Ectodermal cell (in vitro differentiated cells): Measurements from ENCODE around the gene PGBD2. TPM values are rescaled to one million over a fixed set of nuclear protein-coding genes. Genes with fewer than 3 reads are reported as not detected.

Experiments
- H3K27ac ChIP-seq: 2 replicates; pipeline ENCODE4 v1.7.0; 2013; ENCODE audit warnings: mild to moderate bottlenecking, low read depth, low read length; ENCODE audit not compliant: insufficient read depth, poor library complexity, severe bottlenecking
- H3K27me3 ChIP-seq: 2 replicates; pipeline ENCODE4 v1.7.0; 2013; ENCODE audit warnings: mild to moderate bottlenecking, low read length; ENCODE audit not compliant: insufficient read depth, control insufficient read depth, poor library complexity, severe bottlenecking
- H3K36me3 ChIP-seq: one replicate; pipeline ENCODE4 v1.7.0; 2013; ENCODE audit warnings: low read length; ENCODE audit not compliant: control insufficient read depth, insufficient read depth
- H3K4me1 ChIP-seq: one replicate; pipeline ENCODE4 v1.7.0; 2013; ENCODE audit warnings: low read length; ENCODE audit not compliant: control insufficient read depth, insufficient read depth
- H3K4me3 ChIP-seq: 2 replicates; pipeline ENCODE4 v1.7.0; 2013; ENCODE audit warnings: low read depth, low read length, control low read depth; ENCODE audit not compliant: insufficient read depth
- H3K9me3 ChIP-seq: 2 replicates; pipeline ENCODE4 v1.7.0; 2013; ENCODE audit warnings: mild to moderate bottlenecking, low read length, moderate library complexity; ENCODE audit not compliant: control insufficient read depth
- WGBS, 2 experiments: methylation state at CpG; one replicate each; pipeline ENCODE4 v1.1.7; 2013; ENCODE audit warnings: missing lambda C conversion rate in 2 of 2; 5-methylcytosine and 5-hydroxymethylcytosine counted together
- polyA plus RNA-seq, 4 experiments: library from polyadenylated mRNA; stranded (reverse); fragments of 50-300 nt; gene quantifications; one replicate each; pipeline ENCODE4 v1.2.3, GENCODE V29; 2013

PGBD2 gene
- 9.7 TPM for polyA plus RNA-seq (2013, experiment 1 of 4)
- 14.1 TPM for polyA plus RNA-seq (2013, experiment 2 of 4)
- polyA plus RNA-seq (2013, experiment 3 of 4): 8.5 TPM
- polyA plus RNA-seq (2013, experiment 4 of 4): 8.6 TPM

DNA sequence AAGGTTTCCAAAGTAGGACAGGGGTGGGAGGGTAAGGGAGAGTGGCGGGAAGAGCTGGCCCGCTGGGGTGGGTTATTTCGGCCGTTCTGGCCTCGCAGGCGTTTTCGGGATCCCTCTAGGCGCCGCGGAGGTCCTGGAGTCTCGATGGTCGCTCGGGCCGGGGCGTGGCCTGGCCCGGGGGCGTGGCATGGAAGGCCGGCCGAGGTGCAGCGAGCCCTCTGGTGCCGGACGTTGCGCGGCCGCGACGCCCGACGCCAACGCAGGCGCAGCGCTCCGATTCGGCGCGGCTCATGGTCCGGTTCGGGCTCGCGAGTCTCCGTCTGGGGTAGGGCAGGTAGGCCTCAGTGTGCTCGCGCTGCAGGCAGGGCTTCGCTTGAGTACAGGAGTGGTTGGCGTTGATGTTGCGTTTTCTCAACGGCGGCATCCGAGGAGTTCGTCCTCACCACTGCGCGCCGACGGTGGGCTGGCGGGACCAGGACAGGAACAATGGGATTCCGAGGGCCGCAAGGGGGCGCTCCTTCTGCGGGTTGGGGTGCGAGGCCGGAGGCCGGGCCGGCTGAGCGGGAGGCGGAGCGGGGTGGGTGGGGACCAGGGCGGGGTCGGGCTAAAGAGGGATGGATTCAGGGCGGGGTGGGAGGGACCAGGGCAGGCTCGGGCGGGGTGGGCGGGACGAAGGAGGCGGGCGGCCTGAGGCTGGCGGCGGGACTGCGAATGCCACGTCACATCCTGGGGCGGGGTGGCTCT is at the start of gene PGBD2:
TSS of gene PGBD2 (plus strand) at position 227 of the 744 bp plus-strand sequence. CDS start 7,628 bp downstream, outside the sequence.
- no peaks in the 10 kb centered on the region for H3K27me3 ChIP-seq
- no peaks in the 10 kb centered on the region for H3K4me1 ChIP-seq
- 1% methylated on average over 79 to 80 of the region's 80 CpGs for WGBS, 2 experiments
- H3K27ac ChIP-seq: peak within 1 kb of the TSS; percentile 99
- no peaks in the 10 kb centered on the region for H3K9me3 ChIP-seq
- peak within 1 kb of the TSS; percentile 59 for H3K4me3 ChIP-seq
- no peaks in the 10 kb centered on the region for H3K36me3 ChIP-seq

GRCh38 chr1:248857201-248857600 is 48.8 kb upstream of the PGBD2 start:
- Histone ChIP-seq H3K4me1 (peaks cover 8% of the 10 kb centered on the region), H3K4me3 (peak overlapping the region; percentile 48), H3K27ac (no peak overlapping the region), H3K9me3 (no peaks in the 10 kb centered on the region), H3K27me3 (peaks cover 25% of the 10 kb centered on the region), H3K36me3 (no peaks in the 10 kb centered on the region)
- 90 to 93% methylated on average over 7 of the region's 7 CpGs for WGBS, 2 experiments

GRCh38 chr1:248857749-248858095 is 48.3 kb upstream of the PGBD2 start:
- peaks cover 30% of the 10 kb centered on the region for H3K27me3 ChIP-seq
- no peak overlapping the region for H3K27ac ChIP-seq

GRCh38 chr1:248858096-248858890 is 47.7 kb upstream of the PGBD2 start:
- H3K4me3 ChIP-seq: peak overlapping the region; percentile 48
- peak overlapping the region; percentile 17 for H3K27ac ChIP-seq
- H3K36me3 ChIP-seq: no peaks in the 10 kb centered on the region
- H3K4me1 ChIP-seq: peaks cover 9% of the 10 kb centered on the region
- H3K27me3 ChIP-seq: peaks cover 36% of the 10 kb centered on the region
- no peaks in the 10 kb centered on the region for H3K9me3 ChIP-seq
- WGBS, 2 experiments: 2% methylated on average over 45 of the region's 45 CpGs

More at GRCh38 chr1:248857749-248858095, 48.3 kb upstream of the PGBD2 start:
- H3K4me3 ChIP-seq: peak overlapping the region; percentile 48
- WGBS, 2 experiments: 16 to 22% methylated on average over 4 of the region's 4 CpGs
- no peaks in the 10 kb centered on the region for H3K36me3 ChIP-seq
- H3K9me3 ChIP-seq: no peaks in the 10 kb centered on the region
- H3K4me1 ChIP-seq: peaks cover 8% of the 10 kb centered on the region

- Histone ChIP-seq H3K36me3 (no peaks in the 10 kb centered on the region), H3K27me3 (peaks cover 45% of the 10 kb centered on the region), H3K27ac (peak within 1 kb of the TSS; percentile 17), H3K9me3 (no peaks in the 10 kb centered on the region), H3K4me1 (peaks cover 13% of the 10 kb centered on the region), H3K4me3 (peak within 1 kb of the TSS; percentile 48)
- 8% methylated on average over 62 of the region's 62 CpGs for WGBS, 2 experiments
These were observed 46.8 kb upstream of the PGBD2 start, which contains the start of gene ZNF692 for GRCh38 chr1:248858891-248859889. Gene ZNF692 (minus strand): TSS chr1:248859085. CDS start chr1:248858309, 776 bp downstream.

GRCh38 chr1:248860007-248860406 is 46.0 kb upstream of the PGBD2 start:
- WGBS, 2 experiments: 89 to 90% methylated on average over 4 of the region's 4 CpGs

GRCh38 chr1:248861616-248862015 is 44.4 kb upstream of the PGBD2 start:
- no peaks in the 10 kb centered on the region for H3K9me3 ChIP-seq
- H3K4me1 ChIP-seq: peaks cover 13% of the 10 kb centered on the region
- WGBS, 2 experiments: 85 to 93% methylated on average over 2 of the region's 2 CpGs

More at GRCh38 chr1:248860007-248860406, 46.0 kb upstream of the PGBD2 start:
- no peaks in the 10 kb centered on the region for H3K9me3 ChIP-seq
- no peak overlapping the region for H3K27ac ChIP-seq
- no peak overlapping the region for H3K4me3 ChIP-seq
- no peaks in the 10 kb centered on the region for H3K36me3 ChIP-seq
- peaks cover 13% of the 10 kb centered on the region for H3K4me1 ChIP-seq
- peaks cover 53% of the 10 kb centered on the region for H3K27me3 ChIP-seq

DNA sequence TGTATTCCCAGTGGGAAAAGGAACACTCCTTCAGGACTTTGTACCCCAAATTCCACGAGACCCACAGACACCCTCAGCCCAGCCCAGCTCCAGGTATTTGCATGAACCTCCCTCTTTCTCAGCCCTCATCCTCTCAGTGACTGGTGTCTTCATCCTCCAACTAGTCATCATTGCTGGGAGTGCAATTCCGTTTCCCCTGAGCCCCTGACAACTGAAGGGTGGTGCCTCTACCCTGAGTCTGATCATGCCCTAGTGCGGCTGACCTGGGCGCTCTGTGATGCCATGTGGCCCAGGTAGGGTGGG is 43.4 kb upstream of the PGBD2 start:
- Histone ChIP-seq H3K36me3 (no peaks in the 10 kb centered on the region), H3K27me3 (peaks cover 53% of the 10 kb centered on the region), H3K4me3 (peak overlapping the region; percentile 60), H3K4me1 (peaks cover 7% of the 10 kb centered on the region), H3K9me3 (no peaks in the 10 kb centered on the region), H3K27ac (no peak overlapping the region)
- 18 to 25% methylated on average over 4 of the region's 4 CpGs for WGBS, 2 experiments

More at GRCh38 chr1:248861616-248862015, 44.4 kb upstream of the PGBD2 start:
- no peak overlapping the region for H3K27ac ChIP-seq
- no peaks in the 10 kb centered on the region for H3K36me3 ChIP-seq
- H3K27me3 ChIP-seq: peaks cover 53% of the 10 kb centered on the region
- H3K4me3 ChIP-seq: no peak overlapping the region

- Histone ChIP-seq H3K4me3 (peak overlapping the region; percentile 60), H3K36me3 (no peaks in the 10 kb centered on the region), H3K27me3 (peaks cover 53% of the 10 kb centered on the region), H3K27ac (no peak overlapping the region), H3K4me1 (peaks cover 5% of the 10 kb centered on the region), H3K9me3 (no peaks in the 10 kb centered on the region)
- 12 to 14% methylated on average over 46 of the region's 46 CpGs for WGBS, 2 experiments
These were observed 42.8 kb upstream of the PGBD2 start for GRCh38 chr1:248862998-248863881.
